IMR-90 (cell line): Measurements from ENCODE around the gene ACACB.

Experiments used
- CEBPB ChIP-seq: IDR thresholded peaks from 2 replicates; pipeline ENCODE4 v1.6.1; 2012; ENCODE audit warnings: low read depth, low read length, improper control_type of control experiment
- CHD1 ChIP-seq: IDR thresholded peaks from 2 replicates; pipeline ENCODE4 v1.6.1; 2012; ENCODE audit warnings: low read depth, low read length, improper control_type of control experiment
- MXI1 ChIP-seq: IDR thresholded peaks from 2 replicates; pipeline ENCODE4 v1.6.1; 2012; ENCODE audit warnings: low read depth, mild to moderate bottlenecking, low read length, moderate library complexity, borderline replicate concordance
- POLR2A ChIP-seq: IDR thresholded peaks from 2 replicates; pipeline ENCODE4 v1.6.1; 2012; ENCODE audit warnings: mild to moderate bottlenecking, low read depth, low read length
- RAD21 ChIP-seq: IDR thresholded peaks from 2 replicates; pipeline ENCODE4 v1.6.1; 2012; ENCODE audit warnings: low read length, improper control_type of control experiment
- RFX5 ChIP-seq: IDR thresholded peaks from 2 replicates; pipeline ENCODE4 v1.8.0; 2012; ENCODE audit warnings: low read depth, mild to moderate bottlenecking, low read length, moderate library complexity
- SMC3 ChIP-seq: fragments of 150-350 bp; IDR thresholded peaks from 2 replicates; pipeline ENCODE4 v1.6.1; 2016; ENCODE audit warnings: low read depth, mild to moderate bottlenecking, antibody characterized with exemption, low read length, moderate library complexity
- TF ChIP-seq, protein P1 (sequence below): fragments of 150-350 bp; IDR thresholded peaks from 2 replicates; pipeline ENCODE4 v1.6.1; 2016; ENCODE audit warnings: low read depth, mild to moderate bottlenecking, low read length, moderate library complexity, borderline replicate concordance
- TF ChIP-seq, protein P2 (sequence below): conservative IDR thresholded peaks from 2 replicates; pipeline ENCODE4 v1.5.1; 2012; ENCODE audit warnings: mild to moderate bottlenecking, low read depth, low read length, improper control_type of control experiment
- TF ChIP-seq, protein P3 (sequence below): fragments of 150-350 bp; IDR thresholded peaks from 2 replicates; pipeline ENCODE4 v1.6.1; 2017; ENCODE audit warnings: mild to moderate bottlenecking, antibody characterized with exemption, low read length, low read depth

DNA sequence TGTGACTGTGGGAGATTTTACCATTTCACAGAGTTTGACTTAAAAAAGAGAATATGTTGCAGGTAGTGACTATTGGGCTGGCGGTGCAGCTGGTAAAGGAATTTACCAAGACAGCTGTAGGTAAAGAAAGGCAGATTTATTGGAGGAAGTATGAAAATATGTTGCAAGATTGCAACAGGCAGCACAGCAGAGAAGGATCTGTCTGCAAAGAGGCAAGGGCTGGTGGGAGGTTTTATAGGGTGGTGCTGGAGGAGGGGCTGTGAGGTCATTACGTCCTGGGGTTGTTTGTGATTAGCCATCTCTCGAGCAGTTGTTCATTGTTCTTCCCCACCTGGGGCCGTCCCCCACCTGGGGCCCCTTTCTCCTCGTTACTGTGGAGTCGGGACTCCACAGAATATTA, 62.1 kb downstream of the ACACB start:
- TF ChIP-seq CEBPB (no peak), POLR2A (no peak), RAD21 (no peak), MXI1 (no peak), CHD1 (no peak), RFX5 (no peak), SMC3 (no peak)
- TF ChIP-seq, protein P1, sequence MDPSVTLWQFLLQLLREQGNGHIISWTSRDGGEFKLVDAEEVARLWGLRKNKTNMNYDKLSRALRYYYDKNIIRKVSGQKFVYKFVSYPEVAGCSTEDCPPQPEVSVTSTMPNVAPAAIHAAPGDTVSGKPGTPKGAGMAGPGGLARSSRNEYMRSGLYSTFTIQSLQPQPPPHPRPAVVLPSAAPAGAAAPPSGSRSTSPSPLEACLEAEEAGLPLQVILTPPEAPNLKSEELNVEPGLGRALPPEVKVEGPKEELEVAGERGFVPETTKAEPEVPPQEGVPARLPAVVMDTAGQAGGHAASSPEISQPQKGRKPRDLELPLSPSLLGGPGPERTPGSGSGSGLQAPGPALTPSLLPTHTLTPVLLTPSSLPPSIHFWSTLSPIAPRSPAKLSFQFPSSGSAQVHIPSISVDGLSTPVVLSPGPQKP, result no peak
- TF ChIP-seq, protein P2, sequence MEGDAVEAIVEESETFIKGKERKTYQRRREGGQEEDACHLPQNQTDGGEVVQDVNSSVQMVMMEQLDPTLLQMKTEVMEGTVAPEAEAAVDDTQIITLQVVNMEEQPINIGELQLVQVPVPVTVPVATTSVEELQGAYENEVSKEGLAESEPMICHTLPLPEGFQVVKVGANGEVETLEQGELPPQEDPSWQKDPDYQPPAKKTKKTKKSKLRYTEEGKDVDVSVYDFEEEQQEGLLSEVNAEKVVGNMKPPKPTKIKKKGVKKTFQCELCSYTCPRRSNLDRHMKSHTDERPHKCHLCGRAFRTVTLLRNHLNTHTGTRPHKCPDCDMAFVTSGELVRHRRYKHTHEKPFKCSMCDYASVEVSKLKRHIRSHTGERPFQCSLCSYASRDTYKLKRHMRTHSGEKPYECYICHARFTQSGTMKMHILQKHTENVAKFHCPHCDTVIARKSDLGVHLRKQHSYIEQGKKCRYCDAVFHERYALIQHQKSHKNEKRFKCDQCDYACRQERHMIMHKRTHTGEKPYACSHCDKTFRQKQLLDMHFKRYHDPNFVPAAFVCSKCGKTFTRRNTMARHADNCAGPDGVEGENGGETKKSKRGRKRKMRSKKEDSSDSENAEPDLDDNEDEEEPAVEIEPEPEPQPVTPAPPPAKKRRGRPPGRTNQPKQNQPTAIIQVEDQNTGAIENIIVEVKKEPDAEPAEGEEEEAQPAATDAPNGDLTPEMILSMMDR, result no peak
- TF ChIP-seq, protein P3, sequence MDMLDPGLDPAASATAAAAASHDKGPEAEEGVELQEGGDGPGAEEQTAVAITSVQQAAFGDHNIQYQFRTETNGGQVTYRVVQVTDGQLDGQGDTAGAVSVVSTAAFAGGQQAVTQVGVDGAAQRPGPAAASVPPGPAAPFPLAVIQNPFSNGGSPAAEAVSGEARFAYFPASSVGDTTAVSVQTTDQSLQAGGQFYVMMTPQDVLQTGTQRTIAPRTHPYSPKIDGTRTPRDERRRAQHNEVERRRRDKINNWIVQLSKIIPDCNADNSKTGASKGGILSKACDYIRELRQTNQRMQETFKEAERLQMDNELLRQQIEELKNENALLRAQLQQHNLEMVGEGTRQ, result no peak
